Psoas muscle (tissue), 8 donors: ENCODE data around the gene CACNA2D1. TPM values are rescaled to one million over a fixed set of nuclear protein-coding genes. Genes with fewer than 3 reads are reported as not detected.

Source experiments
- ATAC-seq, 4 donors: fragments of 200-7000 bp; cut with Tn5 transposase; one replicate each; pipeline ENCODE4 v1.9.1; 2020; ENCODE audit warnings: moderate library complexity in 3 of 4, mild to moderate bottlenecking in 2 of 4
- DNase-seq, 2 donors: peaks; one replicate each; pipeline ENCODE4 v3.0.0-alpha.2; 2020
- H3K27ac ChIP-seq: fragments of 200-600 bp; one replicate; pipeline ENCODE4 v1.8.0; 2022
- H3K27me3 ChIP-seq, 3 donors: fragments of 200-600 bp in 1 of 3; one replicate each; pipeline versions ENCODE4 v1.6.1 to v1.8.0; 2013 to 2022; ENCODE audit warnings: low read length in 2 of 3, mild to moderate bottlenecking in 2 of 3, moderate library complexity in 1 of 3; ENCODE audit not compliant: insufficient read depth in 3 of 3
- H3K36me3 ChIP-seq, 2 donors: fragments of 200-600 bp in 1 of 2; one replicate each; pipeline versions ENCODE4 v1.6.1 to v1.8.0; 2013 to 2022; ENCODE audit warnings: low read depth in 1 of 2, mild to moderate bottlenecking in 1 of 2, moderate library complexity in 1 of 2; ENCODE audit not compliant: insufficient read depth in 1 of 2
- H3K4me1 ChIP-seq: fragments of 200-600 bp; one replicate; pipeline ENCODE4 v1.8.0; 2022
- H3K4me3 ChIP-seq: fragments of 200-600 bp; one replicate; pipeline ENCODE4 v1.8.0; 2022; ENCODE audit warnings: mild to moderate bottlenecking
- H3K9me3 ChIP-seq: fragments of 200-600 bp; one replicate; pipeline ENCODE4 v1.8.0; 2022
- WGBS, 3 donors: extraction: QIAGEN DNeasy Blood & Tissue Kit; methylation state at CpG; one replicate each; pipeline versions ENCODE4 v1.1.6 to v1.1.7; 2013; 5-methylcytosine and 5-hydroxymethylcytosine counted together
- intact Hi-C, 2 donors: fragments of 100-400 bp; cut with DNase I; formaldehyde crosslinking; loops; one replicate each; pipeline versions ENCODE4 v1.11.0 to v1.14.2; 2022
- long read RNA-seq, 2 donors: library from polyadenylated mRNA; unstranded; transcript quantifications; one replicate each; pipeline ENCODE4 v2.0.0, GENCODE V29; 2021
- polyA plus RNA-seq, 3 donors: library from polyadenylated mRNA; stranded (reverse); fragments of 200-250 nt; gene quantifications; one replicate each; pipeline ENCODE4 v1.2.3, GENCODE V29; 2013
- total RNA-seq, 4 donors: library from RNA; stranded (reverse); fragmentation: NEBNext Ultra II Directional in 2 of 4; extraction: Animal tissue kit (Norgen Biotek cat#: 25700) in 2 of 4; gene quantifications; one replicate each; pipeline versions ENCODE4 v1.2.1 to v1.2.4, GENCODE V29; 2021 to 2023
- TF ChIP-seq, protein P1 (sequence below): fragments of 200-600 bp; IDR thresholded peaks from one replicate; pipeline ENCODE4 v1.8.0; 2022; ENCODE audit warnings: antibody characterized with exemption
- donor health status: healthy with polysubstance abuse.
- donor health status: DM: no; HTN: no; CAD: no; lungs with moderate emphysema.
- donor health status: Bipolar disorder and iron deficiency.
- donor health status: healthy.
- donor health status: DM: yes; HTN: yes; CAD: no.
- donor health status: DM: no; HTN: no; CAD: no.
- donor health status: DM: no; HTN: no; CAD: no.
- donor health status: DM: yes; HTN: yes; CAD: no.

CACNA2D1 gene
- total RNA-seq (100 to 1,000 TPM in 3 of 4 donors, 10 to 100 TPM in 1; 97.5 to 167 (median 127) TPM), polyA plus RNA-seq (10 to 100 TPM; 10.2 to 62.6 (median 19.8) TPM)
- long read RNA-seq, donor 1, transcript CACNA2D1-201 (39 exons, 3,858 nt), result major isoform, 20 of 57 reads
- long read RNA-seq, donor 1, partial matches to known transcripts, result 21 of 57 reads
- long read RNA-seq, donor 1, other reads (novel, unspliced or antisense), result 16 of 57 reads
- long read RNA-seq, donor 2, transcript CACNA2D1-201 (39 exons, 3,858 nt), result major isoform, 29 of 92 reads
- long read RNA-seq, donor 2, partial matches to known transcripts, result 42 of 92 reads
- long read RNA-seq, donor 2, other reads (novel, unspliced or antisense), result 21 of 92 reads

- Histone ChIP-seq H3K4me3 (peak within 1 kb of the TSS; percentile 79), H3K36me3 (no peaks in the 10 kb centered on the region), H3K27me3 (no peaks in the 10 kb centered on the region), H3K4me1 (peaks cover 31% of the 10 kb centered on the region), H3K27ac (peak within 1 kb of the TSS; percentile 99), H3K9me3 (no peaks in the 10 kb centered on the region)
- intact Hi-C loops, result loop anchor here (5.0 to 10.0 kb wide), 2 partner anchors 129 to 209 kb away; no protein-coding TSS in a partner anchor
- TF ChIP-seq, protein P1, sequence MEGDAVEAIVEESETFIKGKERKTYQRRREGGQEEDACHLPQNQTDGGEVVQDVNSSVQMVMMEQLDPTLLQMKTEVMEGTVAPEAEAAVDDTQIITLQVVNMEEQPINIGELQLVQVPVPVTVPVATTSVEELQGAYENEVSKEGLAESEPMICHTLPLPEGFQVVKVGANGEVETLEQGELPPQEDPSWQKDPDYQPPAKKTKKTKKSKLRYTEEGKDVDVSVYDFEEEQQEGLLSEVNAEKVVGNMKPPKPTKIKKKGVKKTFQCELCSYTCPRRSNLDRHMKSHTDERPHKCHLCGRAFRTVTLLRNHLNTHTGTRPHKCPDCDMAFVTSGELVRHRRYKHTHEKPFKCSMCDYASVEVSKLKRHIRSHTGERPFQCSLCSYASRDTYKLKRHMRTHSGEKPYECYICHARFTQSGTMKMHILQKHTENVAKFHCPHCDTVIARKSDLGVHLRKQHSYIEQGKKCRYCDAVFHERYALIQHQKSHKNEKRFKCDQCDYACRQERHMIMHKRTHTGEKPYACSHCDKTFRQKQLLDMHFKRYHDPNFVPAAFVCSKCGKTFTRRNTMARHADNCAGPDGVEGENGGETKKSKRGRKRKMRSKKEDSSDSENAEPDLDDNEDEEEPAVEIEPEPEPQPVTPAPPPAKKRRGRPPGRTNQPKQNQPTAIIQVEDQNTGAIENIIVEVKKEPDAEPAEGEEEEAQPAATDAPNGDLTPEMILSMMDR, result no peak
- peak; percentile 86 to 94 for DNase-seq
- 0 to 1% (median 1%) methylated on average over 36 to 82 of the region's 82 CpGs for WGBS, 3 donors
- peak; percentile 90 to 93 (median 90) for ATAC-seq
Observed at GRCh38 chr7:82443547-82444219, at the start of gene CACNA2D1. Gene CACNA2D1 (minus strand): TSS chr7:82443777.

- TF ChIP-seq, protein P1, result peak; percentile 83
- no peak overlapping the region for H3K4me3 ChIP-seq
- H3K27ac ChIP-seq, result no peak overlapping the region
- 87 to 91% (median 87%) methylated on average over 3 of the region's 3 CpGs for WGBS, 3 donors
- peak in 2 of 4 donors; percentile 58 to 71 for ATAC-seq
- intact Hi-C loops, result loop anchor here (5.0 to 10.0 kb wide), 3 partner anchors 247 to 437 kb away; no protein-coding TSS in a partner anchor
- H3K9me3 ChIP-seq, result peaks cover 2% of the 10 kb centered on the region
- DNase-seq, result no peak
- H3K4me1 ChIP-seq, result peaks cover 15% of the 10 kb centered on the region
- H3K27me3 ChIP-seq, result no peaks in the 10 kb centered on the region
- no peaks in the 10 kb centered on the region for H3K36me3 ChIP-seq
Observed at GRCh38 chr7:82481499-82482097, 38.0 kb upstream of the CACNA2D1 start.

- 15 to 32% (median 17%) methylated on average over 2 of the region's 2 CpGs for WGBS, 3 donors
- TF ChIP-seq, protein P1, result no peak
- intact Hi-C loops, result loop anchor here in 1 of 2 donors (10.0 kb wide), 1 partner anchor 433 kb away; no protein-coding TSS in a partner anchor
- Histone ChIP-seq H3K27me3 (no peaks in the 10 kb centered on the region), H3K27ac (peak overlapping the region; percentile 68), H3K4me3 (peak overlapping the region; percentile 48), H3K36me3 (no peaks in the 10 kb centered on the region), H3K4me1 (peaks cover 16% of the 10 kb centered on the region), H3K9me3 (no peaks in the 10 kb centered on the region)
- ATAC-seq, result peak in 3 of 4 donors; percentile 40 to 73 (median 55)
- DNase-seq, result no peak
Observed at GRCh38 chr7:82477733-82478515, 34.3 kb upstream of the CACNA2D1 start.

DNA sequence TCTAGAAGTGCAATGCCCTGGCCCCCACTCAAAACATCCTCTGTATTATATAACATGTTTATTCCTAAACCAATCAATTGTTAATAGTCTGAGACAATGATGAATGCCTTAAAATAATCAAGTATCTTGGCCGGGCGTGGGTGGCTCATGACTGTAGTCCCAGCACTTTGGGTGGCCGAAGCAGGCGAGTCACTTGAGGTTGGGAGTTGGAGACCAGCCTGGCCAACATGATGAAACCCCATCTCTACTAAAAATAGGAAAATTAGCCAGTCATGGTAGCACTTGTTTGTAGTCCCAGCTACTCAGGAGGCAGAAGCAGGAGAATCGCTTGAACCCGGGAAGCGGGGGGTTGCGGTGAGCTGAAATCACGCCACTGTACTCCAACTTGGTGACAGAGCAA, 29.4 kb upstream of the CACNA2D1 start:
- H3K4me3 ChIP-seq, result no peak overlapping the region
- intact Hi-C loops, result loop anchor here in 1 of 2 donors (10.0 kb wide), 1 partner anchor 428 kb away; no protein-coding TSS in a partner anchor
- H3K4me1 ChIP-seq, result peaks cover 6% of the 10 kb centered on the region
- no peaks in the 10 kb centered on the region for H3K9me3 ChIP-seq
- H3K27ac ChIP-seq, result no peak overlapping the region
- no peaks in the 10 kb centered on the region for H3K27me3 ChIP-seq
- DNase-seq, result peak in 1 of 2 donors; percentile 34
- H3K36me3 ChIP-seq, result no peaks in the 10 kb centered on the region
- WGBS, 3 donors, result 59 to 87% (median 66%) methylated on average over 9 of the region's 9 CpGs
- TF ChIP-seq, protein P1, result no peak
- ATAC-seq, result peak; percentile 46 to 71 (median 67)
